ENCODE data around the gene ERF.

ERF gene

DNA sequence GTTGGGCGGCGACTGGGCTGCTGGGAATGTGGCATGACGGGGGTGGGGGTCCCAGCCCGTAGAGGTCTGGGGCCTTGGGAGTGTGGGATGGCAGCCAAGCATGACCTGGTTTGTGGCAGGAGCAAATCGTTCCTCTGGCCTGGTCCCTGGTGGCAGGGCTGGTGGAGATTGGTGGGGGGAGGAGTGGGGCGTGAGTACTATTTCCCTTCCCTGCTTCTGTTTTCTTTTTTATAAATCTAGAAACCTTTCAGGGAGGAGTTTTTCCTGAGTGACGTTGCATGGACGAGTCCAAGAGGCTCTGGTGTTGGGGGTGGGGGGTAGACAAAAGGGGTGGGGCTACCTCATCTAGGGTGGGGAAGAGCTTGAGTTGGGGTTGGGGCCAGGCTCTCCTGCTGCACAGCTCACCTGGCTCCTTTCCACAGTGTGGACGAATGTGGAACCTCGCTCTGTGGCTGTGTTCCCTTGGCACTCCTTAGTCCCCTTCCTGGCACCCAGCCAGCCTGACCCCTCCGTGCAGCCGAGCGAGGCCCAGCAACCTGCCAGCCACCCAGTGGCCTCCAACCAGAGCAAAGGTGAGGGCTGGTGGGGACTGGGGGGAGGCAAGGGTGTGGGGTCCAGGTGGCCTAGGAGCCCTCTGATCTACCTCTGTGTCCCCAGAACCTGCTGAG is 31.6 kb upstream of the ERF start:
- no peak for DNase-seq

DNA sequence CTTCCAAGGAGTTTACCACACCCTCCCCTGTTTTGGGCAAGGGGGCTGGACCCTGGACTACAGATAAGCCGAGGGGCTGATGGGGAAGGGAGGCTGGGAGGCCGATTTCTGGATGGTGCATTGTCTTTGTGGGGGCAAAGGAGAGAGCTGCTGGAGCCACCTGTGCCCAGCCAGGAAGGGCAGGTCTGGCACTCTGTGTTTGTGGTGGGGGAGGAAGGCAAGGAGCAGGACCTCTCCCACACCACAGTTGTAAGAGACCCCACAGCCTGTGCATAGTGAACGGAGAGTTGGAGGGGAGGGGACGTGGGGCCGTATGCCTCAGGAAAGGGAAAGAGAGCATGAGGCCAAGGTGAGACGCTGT is 31.0 kb upstream of the ERF start:
- no peak for DNase-seq

DNA sequence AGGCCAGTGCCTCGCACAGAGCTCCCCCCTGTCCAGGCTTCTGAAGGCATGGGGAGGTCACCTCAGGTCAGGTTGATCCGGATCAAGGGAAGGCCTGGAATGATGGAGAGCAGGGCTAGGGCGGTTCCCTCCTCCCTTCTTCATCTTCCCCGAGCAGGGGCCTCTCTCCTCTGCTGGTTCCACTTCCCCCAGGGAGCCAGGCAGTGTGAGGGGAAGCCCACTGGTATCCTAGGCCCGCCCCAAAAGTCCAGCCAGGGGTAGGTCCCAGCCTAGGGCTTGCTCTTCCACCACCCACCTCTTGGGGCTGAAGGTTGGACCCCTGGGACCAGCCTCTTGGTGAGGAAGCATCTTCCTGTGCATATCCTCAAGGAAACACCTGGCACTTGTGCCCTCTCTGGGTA is 30.6 kb upstream of the ERF start:
- DNase-seq, result no peak

DNA sequence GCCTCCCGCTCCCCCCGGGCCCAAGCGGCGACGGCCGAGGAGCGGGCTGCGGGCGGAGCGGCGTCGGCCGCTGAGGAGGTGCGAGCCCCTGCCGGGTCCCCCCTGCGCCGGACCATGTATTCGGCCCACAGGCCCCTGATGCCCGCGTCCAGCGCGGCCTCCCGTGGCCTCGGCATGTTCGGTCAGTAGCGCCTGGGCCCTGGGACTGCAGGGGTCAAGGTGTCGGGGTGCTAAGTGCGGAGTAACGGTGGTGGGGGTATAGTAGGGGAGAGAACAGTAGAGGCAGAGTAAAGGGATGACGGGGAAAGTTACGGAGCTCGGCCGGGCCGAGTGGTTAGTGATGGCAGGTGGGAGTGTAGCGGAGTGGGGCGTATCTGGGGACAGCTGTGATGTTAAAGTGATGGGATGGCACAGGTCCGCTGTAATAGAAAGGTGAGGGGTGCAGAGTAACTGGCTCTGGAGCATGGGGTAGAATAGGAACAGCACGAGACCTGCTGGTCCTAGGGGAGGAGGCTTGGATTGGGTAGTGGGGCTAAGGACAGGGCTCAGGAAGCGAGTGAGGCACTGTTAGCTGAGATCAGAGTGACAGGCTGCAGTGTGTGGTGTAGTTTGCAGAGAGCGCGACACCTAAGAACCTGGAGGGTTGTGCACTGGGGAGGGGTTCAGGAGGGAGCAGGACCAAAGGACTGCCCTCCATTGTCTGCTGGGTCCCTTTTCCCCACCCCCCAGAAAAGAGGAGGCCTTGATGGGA is 29.8 kb upstream of the ERF start:
- DNase-seq, result no peak

DNA sequence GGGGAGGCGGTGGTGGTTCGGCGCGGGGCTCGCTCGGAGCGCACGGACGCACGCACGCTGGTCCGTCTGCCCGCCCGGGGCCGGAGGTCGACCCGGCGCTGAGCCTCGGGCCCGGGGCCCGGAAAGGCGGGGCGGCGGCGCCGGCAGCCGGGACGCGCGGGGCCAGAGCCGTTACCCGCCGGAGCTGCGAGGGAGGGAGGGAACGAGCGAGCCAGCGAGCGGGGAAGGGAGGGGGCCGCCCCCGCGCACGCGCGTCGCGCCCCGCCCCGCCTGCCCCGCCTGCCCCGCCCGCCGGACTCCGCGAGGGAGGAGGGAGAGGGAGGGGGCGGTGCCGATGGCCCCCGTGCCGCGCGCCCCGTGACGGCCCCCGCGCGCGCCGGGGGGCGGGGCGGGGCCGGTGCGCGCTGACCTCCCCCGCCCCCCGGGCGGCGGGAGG is 29.2 kb upstream of the ERF start:
- DNase-seq, result no peak

DNA sequence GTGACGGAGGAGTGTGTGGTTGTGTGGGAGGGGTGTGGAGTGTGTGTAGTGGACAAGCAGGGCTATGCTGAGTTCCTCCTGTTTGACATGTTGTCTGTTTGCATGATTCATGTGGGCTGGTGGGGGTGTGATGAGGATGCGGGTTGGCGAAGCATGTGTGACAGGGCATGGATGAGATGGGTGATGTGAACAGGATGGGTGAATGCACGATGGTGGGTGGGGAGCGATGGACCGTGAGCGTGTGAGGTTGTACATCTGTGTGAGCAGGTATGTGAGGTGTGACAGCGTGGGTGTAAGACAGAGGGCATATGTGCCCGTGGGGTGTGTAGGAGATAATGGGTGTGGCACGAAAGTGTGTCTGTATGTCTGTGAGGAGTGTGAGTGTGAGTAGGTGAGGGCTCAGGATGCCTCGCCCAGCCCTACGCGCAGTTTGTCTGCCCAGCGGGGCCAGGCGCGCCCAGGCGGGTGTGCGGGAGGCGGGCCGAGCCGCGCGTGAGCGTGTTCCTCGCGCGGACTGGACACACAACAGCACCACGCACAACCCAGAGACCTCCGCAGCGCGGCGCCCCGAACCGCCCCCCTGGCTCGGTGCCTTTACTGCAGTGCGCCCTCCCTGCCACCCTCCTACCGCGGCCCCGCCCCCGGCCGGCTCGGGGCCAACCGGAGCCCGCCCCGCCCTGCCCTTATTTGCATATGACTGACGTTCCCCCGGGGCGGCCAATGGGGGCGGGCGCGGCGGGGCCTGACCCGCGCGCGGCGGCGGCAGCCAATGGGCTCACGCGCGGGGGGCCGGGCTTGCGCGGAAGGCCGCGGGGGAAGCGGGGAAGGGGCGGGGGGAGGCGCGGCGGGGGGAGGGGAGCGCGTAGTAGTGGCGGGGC is 28.5 kb upstream of the ERF start:
- DNase-seq, result no peak

DNA sequence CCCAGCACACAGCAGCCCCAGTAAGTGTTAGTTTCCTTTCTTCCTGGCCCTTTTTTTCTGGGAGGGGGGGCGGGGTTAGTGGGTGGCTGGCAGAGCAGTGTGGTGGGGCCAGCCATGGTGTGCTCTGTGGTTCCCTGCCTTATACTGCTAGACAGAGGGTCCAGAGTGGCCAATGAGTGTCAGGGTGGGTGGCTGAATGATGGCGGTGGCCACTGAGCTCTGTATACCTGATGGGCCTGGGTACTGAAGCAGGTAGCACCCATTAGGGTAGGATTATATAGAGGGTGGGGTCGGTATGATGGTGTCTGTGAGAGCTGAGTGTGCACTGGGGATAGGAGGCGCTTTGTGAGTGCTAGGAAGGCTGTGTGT is 27.9 kb upstream of the ERF start:
- DNase-seq, result no peak

DNA sequence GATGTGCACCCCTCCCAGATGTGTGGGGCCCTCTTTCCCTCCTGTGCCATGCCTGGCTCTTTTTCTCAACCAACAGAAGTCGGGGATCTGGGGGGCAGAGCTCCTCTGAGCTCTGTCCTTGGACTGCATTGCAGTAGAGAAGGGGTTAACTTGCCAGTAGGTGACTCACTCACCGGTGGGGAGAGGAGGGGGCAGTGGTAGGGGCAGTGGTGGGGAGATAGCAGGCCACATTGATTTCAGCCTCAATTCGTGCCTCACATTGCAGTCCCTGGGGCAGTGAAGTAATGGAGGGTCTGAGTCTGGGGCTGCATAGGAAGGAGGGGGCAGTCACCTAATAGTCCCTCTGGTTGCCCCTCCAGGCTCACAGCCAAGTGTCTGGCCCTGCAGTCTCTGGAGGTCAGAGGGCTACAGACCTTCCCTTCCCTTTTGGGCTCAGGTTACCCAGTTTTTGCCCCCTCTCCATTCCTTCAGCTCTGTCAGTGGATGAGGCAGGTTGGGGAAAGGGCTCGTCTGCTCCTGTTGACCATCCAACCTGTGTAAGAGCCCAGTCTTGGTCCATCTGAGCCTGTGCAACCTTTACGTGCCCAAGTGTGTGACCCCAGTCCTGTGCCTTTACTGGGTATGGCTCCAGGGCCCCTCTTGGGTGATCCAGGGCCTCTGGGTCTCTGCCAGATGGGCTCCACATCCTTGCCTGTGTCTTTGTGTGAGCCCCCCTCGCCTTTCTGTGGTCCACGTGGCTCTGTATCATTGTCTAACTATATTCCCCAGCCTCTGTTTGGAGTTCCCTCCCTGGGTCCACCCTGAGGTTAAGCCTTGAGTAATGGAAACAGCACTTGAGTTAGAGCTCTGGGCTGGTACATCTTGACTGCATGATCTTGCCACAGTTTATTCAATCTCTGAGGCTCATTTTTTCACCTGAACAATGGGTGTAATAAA is 27.2 kb upstream of the ERF start:
- no peak for DNase-seq

DNA sequence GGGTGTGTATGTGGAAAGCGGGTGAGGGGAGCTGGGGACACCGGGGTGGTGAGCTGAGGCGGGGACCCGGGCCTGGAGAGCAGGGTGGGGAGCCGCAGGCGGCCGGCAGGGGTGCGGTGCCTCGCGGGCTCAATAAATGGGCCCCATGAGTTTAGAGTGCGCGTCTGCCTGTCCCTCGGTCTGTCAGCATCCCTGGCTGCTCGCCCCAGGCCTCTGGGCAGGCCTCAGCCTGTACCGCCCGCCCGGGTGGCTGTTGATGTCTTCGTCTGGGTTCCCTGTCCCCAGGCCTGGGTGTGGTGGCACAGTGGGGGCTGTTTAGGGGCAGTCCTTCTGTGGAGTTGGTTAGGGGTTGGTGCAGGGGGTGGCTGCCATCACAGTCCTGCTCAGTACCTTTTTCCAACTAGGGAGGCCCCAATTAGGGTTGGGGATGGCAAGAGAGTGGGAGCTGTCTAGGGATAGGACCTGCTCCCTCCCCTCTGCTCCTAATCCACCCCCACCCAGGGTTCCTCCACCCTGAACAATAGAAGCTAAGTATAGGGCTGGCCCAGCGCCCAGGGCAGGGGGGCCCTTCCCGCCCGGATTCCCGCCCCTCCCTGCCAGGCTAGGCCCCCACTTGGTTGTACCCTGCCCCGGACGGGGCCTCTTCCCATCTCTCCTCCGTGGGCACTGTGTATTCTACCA is 26.4 kb upstream of the ERF start:
- no peak for DNase-seq

DNA sequence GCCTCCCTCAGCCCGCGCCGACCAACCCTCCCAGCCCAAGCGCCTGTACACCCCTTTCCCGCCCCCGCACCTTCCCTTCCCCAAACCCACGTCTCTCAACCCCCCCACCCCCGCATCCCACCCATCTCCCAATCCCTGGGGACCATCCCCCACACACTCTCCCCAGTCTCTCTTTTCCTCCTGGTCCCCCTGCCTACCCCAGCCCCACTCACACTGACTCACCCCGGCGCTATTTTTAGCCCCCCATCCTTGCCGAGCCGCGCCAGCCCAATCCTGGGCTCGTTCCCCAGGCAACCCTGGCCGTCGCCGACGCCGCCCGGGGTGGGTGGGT is 25.9 kb upstream of the ERF start:
- DNase-seq, result no peak

DNA sequence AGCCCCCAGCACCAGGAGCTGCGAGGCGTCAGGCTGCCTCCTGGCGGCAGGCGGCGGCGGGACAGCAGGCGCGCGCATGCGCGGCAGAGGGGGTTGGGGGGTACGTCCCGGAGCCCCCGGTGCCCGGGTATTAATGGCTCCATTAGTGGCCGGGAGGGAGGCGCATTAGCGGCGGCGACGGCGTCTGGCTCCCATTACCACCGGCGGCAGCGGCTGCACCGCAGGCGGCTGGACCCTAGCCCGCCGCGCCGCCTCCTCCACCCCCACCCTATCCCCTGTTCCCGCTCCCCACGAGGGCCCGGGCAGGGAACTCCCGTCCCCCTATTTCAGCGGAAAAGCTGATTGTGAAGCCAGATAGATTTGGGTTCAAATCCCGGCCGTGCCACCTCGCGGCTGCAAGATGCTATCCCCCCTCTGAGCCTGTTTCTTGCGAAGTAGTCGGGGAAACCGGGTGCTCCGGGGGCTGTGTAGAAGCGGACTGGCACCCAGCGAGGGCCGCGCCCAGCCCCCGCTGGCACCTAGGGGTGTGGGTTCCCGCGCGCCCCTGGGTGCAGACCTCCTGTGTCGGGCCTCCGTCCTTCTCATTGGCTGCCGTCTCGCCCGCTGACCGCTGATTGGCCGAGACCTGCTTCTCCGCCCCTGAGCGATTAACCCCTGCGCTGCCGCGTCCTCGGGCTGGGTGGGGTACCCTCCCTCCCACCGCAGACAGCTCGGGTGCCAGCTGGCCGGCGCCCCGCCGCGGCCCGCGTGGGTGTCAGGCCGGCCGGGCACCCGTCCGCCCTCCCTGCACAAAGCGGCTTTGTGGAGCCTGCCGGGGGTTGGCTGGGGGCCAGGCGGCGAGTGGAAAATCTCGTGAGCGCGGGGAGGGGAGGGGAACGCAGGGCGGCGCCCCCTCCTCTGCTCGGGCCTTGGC is 25.2 kb upstream of the ERF start:
- no peak for DNase-seq

DNA sequence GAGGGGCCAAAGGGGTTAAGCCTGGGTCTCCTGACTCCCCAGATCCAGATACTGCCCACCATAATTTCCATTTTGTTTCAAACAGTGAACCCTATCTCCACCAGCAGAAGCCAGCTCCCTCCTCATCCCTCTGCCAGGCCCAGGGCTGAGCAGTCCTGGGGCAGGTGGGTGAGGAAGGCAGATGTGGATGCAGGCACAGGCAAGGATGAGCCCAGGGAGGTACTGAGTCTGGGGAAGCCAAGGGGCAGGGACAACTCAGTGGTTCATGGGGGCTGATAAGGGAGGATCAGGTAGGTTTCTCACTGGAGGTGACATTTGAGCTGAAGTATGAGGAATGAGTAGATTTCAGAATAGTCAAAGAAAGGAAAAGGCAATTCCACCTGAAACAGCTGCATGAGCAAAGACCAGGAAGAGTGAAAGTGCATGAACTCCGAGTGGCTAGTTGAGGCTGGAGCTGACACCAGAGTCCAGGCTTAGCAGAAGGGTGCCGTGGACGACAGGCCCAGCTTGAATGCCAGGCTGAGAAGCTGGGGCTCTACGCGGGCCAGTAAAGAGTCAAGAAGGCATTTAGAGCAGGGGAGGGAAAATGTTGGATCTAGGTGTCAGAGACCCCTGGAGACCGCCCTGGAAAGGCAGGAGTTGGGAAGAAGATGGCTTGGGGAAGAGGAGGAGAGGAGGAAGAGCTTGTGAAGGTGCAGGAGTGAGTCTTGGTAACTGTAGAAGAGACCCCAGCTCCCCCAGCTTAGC is 24.4 kb upstream of the ERF start:
- no peak for DNase-seq

DNA sequence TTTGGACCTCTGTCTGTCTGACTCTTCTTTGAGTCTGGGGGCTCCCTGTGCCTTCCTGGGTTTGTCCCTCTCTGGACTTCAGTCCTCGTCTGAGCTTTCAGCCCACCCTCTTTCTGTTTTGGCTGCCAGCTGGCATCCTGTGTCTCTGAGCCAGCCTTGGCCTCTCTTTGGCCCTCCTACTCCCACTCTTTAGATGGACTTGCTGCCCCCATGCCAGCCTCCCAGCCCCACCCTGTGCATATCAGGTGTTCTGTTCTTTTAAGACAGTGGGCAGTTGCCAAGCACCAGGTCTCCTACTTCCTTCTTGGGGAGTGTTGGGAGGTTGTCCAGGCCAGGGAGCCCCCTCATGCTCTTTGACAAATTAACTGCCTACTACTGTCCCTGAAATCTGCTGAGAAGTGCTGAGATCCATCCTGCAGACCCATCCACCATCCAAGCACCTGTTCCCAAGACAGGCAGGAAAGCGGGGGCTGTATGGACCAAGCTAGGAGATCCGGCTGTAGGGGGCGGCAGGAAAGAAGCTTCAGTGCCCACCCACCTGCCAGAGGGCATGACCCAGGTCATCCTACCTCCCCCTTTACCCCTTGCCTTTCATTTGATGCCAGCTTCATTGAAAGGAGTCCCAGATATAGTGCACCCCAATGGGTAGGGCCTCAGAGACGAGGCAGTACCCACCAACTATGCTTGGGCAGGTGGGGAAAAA is 23.7 kb upstream of the ERF start:
- DNase-seq, result no peak

DNA sequence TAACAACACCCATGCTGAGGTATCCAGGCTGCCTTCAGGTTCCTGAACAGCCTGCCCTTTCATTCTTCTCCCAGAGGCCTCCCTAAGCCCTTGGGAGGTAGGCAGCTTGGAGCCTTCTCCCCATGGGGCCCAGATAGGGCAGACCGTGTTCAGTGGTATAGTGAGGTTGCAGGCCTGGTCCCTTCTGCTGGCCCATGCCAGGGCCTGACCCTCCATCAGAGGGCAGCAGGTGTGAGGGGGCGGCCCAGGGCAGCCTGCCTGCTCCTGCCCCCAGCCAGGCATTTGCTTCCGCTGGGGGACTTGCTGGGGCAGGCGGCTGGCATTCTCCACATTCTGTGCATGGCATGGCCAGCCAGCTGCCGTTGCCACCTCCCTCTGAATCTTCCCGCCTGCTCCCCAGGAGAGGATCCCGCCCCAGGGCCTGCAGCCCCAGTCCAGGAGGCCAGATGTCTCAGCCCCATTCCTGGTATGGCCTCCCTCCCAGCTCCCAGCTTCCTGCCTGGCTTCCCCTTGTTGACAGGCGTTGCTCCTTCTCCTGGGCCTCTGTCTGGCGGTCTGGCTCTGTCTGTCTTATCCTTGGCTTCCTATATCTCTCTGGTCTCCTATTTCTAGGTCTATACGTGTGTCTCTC is 23.0 kb upstream of the ERF start:
- no peak for DNase-seq

DNA sequence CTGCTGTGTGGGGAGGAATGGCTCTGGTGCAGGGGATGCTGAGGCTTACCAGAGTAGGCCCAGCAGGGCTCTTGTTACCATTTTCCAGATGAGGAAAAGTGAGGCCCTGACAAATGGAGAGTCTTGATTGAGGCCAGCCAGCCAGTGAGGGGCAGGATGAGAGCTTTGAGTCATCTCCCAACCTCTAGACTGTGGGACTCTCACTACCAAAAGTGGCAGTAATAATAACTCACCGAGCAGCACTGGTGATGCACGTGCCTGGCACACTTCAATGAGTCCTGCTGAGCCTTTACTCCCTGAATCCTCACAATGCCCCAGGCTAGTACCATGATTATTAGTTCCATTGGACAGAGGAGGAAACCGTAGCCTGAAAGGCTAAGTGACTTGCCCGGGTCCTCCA is 21.9 kb upstream of the ERF start:
- no peak for DNase-seq

DNA sequence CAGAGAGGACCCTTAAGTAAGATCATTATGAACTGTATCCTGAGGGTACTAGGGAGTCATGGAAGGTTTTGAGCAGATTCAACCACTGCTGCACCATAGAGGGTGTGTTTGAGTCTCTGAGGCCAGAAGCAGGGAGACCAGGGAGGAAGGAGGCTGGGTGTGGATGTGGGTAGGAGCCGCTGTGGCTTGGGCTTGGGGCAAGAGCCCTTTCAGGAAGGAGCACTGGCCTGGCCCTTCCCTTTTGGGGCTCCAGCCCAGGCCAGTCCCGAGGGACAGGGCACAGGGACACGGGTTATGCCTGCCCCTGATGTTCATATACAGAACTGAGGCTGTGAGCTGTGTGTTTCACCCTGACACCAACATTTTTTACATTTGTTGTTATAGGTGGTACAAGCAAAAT is 21.4 kb upstream of the ERF start:
- no peak for DNase-seq

DNA sequence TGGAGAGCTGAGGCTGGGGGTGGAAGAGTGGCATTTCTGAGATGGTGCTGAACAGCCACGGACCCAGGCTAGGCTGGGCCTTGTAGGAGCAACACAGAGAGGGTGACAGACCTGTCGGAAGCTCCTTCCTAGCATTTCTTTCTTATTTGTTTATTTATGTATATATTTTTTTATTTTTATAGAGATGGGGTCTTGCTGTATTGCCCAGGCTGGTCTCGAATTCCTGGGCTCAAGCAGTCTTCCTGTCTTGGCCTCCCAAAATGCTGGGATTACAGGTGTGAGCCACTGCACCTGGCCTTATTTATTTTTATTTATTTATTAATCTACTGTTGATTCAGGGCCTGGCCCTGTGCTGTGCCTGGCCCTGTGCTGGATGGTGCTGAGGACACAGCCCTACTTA is 20.6 kb upstream of the ERF start:
- no peak for DNase-seq

DNA sequence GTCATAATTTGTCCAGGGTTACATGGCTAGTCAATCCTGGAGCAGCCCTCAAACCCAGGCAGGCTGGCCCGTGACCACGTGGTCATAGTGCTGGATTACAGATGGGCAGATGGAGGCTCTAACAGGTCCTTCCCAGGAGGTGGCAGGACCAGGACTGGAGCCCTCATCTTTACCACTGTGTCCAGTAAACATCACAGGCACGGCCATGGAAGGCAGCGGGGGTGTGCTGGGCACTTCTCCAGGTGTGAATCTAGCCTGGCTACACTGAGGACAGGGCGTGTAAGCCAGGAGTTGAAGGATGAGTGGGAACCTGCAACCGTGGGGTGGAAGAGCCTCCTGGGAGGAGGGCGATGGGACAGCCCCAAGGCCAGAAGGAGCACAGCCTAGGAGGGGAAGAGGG is 20.2 kb upstream of the ERF start:
- DNase-seq, result no peak

DNA sequence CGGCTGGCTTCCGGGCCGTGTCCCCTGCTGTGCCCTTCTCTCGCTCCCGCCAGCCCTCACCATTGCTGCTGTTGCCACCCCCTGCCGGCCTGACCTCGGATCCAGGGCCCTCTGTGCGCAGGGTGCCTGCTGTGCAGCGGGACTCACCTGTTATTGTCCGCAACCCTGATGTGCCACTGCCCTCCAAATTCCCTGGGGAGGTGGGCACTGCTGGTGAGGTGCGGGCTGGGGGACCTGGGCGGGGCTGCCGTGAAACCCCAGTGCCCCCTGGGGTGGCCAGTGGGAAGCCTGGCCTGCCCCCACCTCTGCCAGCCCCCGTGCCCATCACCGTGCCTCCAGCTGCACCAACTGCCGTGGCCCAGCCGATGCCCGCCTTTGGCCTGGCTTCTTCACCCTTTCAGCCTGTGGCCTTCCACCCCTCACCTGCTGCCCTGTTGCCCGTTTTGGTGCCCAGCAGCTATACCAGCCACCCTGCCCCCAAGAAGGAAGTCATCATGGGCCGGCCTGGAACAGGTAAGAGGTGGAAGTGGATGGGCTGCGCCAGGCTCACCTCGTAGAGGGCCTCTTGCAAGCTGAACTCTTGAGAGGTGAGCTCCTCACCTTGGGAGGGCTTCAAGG is 19.2 kb upstream of the ERF start:
- DNase-seq, result no peak
